Measurements from ENCODE around the gene VTA1.
"Not testable (repeated sequence)": the region's sequence is repeated elsewhere in the genome, so short reads cannot be mapped to it uniquely, and the experiment has no call there.

The VTA1 gene

GRCh38 chr6:142185641-142186040 lies 38.6 kb downstream of the VTA1 start:
- peaks cover 0 to 6% (median 0%) of the 10 kb centered on the region in 4 donors for H3K4me1 ChIP-seq
- no peak for DNase-seq

GRCh38 chr6:142187209-142187608 lies 40.1 kb downstream of the VTA1 start:
- Histone ChIP-seq H3K4me3 (no peak overlapping the region), H3K4me1 (peaks cover 0 to 6% (median 0%) of the 10 kb centered on the region in 4 donors), H3K36me3 (peaks cover 8 to 12% (median 10%) of the 10 kb centered on the region in 3 donors), H3K27ac (no peak overlapping the region), H3K9me3 (no peaks in the 10 kb centered on the region), H3K27me3 (no peaks in the 10 kb centered on the region)
- DNase-seq = no peak
- intact Hi-C loops (cut with DNase I; ENCODE audit: low total_unique reads) = no loop called here
- TF ChIP-seq, protein P1, sequence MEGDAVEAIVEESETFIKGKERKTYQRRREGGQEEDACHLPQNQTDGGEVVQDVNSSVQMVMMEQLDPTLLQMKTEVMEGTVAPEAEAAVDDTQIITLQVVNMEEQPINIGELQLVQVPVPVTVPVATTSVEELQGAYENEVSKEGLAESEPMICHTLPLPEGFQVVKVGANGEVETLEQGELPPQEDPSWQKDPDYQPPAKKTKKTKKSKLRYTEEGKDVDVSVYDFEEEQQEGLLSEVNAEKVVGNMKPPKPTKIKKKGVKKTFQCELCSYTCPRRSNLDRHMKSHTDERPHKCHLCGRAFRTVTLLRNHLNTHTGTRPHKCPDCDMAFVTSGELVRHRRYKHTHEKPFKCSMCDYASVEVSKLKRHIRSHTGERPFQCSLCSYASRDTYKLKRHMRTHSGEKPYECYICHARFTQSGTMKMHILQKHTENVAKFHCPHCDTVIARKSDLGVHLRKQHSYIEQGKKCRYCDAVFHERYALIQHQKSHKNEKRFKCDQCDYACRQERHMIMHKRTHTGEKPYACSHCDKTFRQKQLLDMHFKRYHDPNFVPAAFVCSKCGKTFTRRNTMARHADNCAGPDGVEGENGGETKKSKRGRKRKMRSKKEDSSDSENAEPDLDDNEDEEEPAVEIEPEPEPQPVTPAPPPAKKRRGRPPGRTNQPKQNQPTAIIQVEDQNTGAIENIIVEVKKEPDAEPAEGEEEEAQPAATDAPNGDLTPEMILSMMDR (IDR thresholded peaks at IDR 0.05) = no peak

More at GRCh38 chr6:142185641-142186040, 38.6 kb downstream of the VTA1 start:
- Histone ChIP-seq H3K9me3 (no peaks in the 10 kb centered on the region), H3K4me3 (no peak overlapping the region), H3K27me3 (no peaks in the 10 kb centered on the region), H3K36me3 (peaks cover 8 to 12% (median 10%) of the 10 kb centered on the region in 3 donors), H3K27ac (no peak overlapping the region)
- intact Hi-C loops (cut with DNase I; ENCODE audit: low total_unique reads) = no loop called here
- TF ChIP-seq, protein P1 (IDR thresholded peaks at IDR 0.05) = no peak

DNA sequence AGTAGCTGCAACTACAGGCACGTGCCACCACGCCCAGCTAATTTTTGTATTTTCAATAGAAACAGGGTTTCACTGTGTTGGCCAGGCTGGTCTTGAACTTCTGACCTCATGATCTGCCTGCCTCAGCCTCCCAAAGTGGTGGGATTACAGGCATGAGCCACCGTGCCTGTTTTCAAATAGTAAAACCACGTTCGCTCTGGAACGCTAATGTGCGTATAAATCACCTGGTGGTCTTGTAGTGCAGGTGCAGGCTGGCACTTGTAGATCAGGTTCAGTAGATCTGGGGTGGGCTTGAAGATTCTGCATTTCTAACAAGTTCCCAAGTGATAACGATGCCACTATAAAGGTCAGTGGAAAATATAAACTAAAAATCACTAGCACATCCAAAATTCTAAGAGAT lies 41.3 kb downstream of the VTA1 start:
- DNase-seq; H3K4me1 ChIP-seq; H3K27me3 ChIP-seq; H3K27ac ChIP-seq; intact Hi-C loops (cut with DNase I; ENCODE audit: low total_unique reads); H3K4me3 ChIP-seq; H3K9me3 ChIP-seq: not testable (repeated sequence)
- H3K36me3 ChIP-seq = peaks cover 8 to 12% (median 10%) of the 10 kb centered on the region in 3 donors

- TF ChIP-seq, protein P1 (IDR thresholded peaks at IDR 0.05) = no peak
- Histone ChIP-seq H3K4me1 (peaks cover 0 to 6% (median 0%) of the 10 kb centered on the region in 4 donors), H3K36me3 (peaks cover 8 to 12% (median 10%) of the 10 kb centered on the region in 3 donors), H3K27me3 (no peaks in the 10 kb centered on the region), H3K9me3 (no peaks in the 10 kb centered on the region), H3K27ac (no peak overlapping the region), H3K4me3 (no peak overlapping the region)
- no peak for DNase-seq
- intact Hi-C loops (cut with DNase I; ENCODE audit: low total_unique reads) = no loop called here
Observed at GRCh38 chr6:142189057-142189456, 42.0 kb downstream of the VTA1 start.

- H3K27me3 ChIP-seq = no peaks in the 10 kb centered on the region
Observed at GRCh38 chr6:142192343-142192742, 45.3 kb downstream of the VTA1 start.

DNA sequence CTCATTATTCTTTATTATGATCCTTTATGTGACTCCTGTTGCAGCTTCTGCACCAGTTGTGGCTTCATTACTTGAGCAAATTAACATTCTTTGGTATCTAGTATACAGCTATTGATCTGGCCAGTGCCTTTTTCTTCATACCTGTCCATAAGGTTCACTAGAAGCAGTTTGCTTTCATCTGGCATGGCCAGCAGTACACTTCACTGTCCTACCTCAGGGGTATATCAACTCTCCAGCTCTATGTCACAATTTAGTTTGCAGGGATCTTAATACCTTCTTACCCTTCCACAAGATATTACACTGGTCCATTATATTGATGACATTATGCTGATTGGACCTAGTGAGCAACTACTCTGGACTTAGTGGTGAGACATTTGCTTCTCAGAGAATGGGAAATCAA lies 46.6 kb downstream of the VTA1 start:
- TF ChIP-seq, protein P1 (IDR thresholded peaks at IDR 0.05) = no peak
- no peaks in the 10 kb centered on the region for H3K4me1 ChIP-seq
- H3K36me3 ChIP-seq = peaks cover 10 to 13% (median 12%) of the 10 kb centered on the region in 3 donors
- intact Hi-C loops (cut with DNase I; ENCODE audit: low total_unique reads) = no loop called here
- no peaks in the 10 kb centered on the region for H3K9me3 ChIP-seq
- DNase-seq = no peak
- no peak overlapping the region for H3K27ac ChIP-seq
- H3K27me3 ChIP-seq = no peaks in the 10 kb centered on the region
- no peak overlapping the region for H3K4me3 ChIP-seq

More at GRCh38 chr6:142192343-142192742, 45.3 kb downstream of the VTA1 start:
- intact Hi-C loops (cut with DNase I; ENCODE audit: low total_unique reads) = no loop called here
- Histone ChIP-seq H3K27ac (no peak overlapping the region), H3K9me3 (no peaks in the 10 kb centered on the region), H3K4me3 (no peak overlapping the region), H3K36me3 (peaks cover 8 to 12% (median 10%) of the 10 kb centered on the region in 3 donors), H3K4me1 (peaks cover 0 to under 1% (median 0%) of the 10 kb centered on the region in 4 donors)
- no peak for DNase-seq
- TF ChIP-seq, protein P1 (IDR thresholded peaks at IDR 0.05) = no peak
